Keratinocyte (primary cell): ENCODE measurements around the gene IL11. TPM values are rescaled to one million over a fixed set of nuclear protein-coding genes. Genes with fewer than 3 reads are reported as not detected.

Source experiments
- DNase-seq: peaks from one replicate; pipeline ENCODE4 v3.0.0-alpha.2; 2011; ENCODE audit warnings: low read depth, missing footprints, low spot score
- FAIRE-seq: peaks from 2 replicates; lab custom pipeline; 2011; peaks lifted over from hg19 to GRCh38; lab: Jason Lieb, UNC
- H2AFZ ChIP-seq: 2 replicates; pipeline ENCODE4 v1.6.0; 2012; ENCODE audit warnings: low read length, control low read depth, inconsistent platforms; ENCODE audit not compliant: control insufficient read depth
- H3K27ac ChIP-seq: 2 replicates; pipeline ENCODE4 v1.5.1; 2011; ENCODE audit warnings: low read length; ENCODE audit not compliant: control insufficient read depth, insufficient read depth
- H3K27me3 ChIP-seq: 3 replicates; pipeline ENCODE4 v1.6.0; 2011; ENCODE audit warnings: low read length; ENCODE audit not compliant: control insufficient read depth, insufficient read depth; ENCODE audit errors: extremely low read depth
- H3K36me3 ChIP-seq, 2 experiments: 2 replicates in 1 of 2; 3 replicates in 1 of 2; pipeline ENCODE4 v1.5.1; 2011; ENCODE audit warnings: low read length in 2 of 2, mild to moderate bottlenecking in 1 of 2; ENCODE audit not compliant: control insufficient read depth in 2 of 2, insufficient read depth in 2 of 2; ENCODE audit errors: extremely low read depth in 1 of 2
- H3K4me1 ChIP-seq: 3 replicates; pipeline ENCODE4 v1.5.1; 2011; ENCODE audit warnings: low read length; ENCODE audit not compliant: control insufficient read depth, insufficient read depth; ENCODE audit errors: extremely low read depth
- H3K4me2 ChIP-seq: 3 replicates; pipeline ENCODE4 v1.6.0; 2011; ENCODE audit warnings: low read depth, low read length; ENCODE audit not compliant: control insufficient read depth, insufficient read depth; ENCODE audit errors: extremely low read depth
- H3K4me3 ChIP-seq, 3 experiments: fragments of 200-600 bp in 1 of 3; sonication (generic) in 1 of 3; 2 replicates in 2 of 3; 3 replicates in 1 of 3; pipeline ENCODE4 v1.5.1; 2011 to 2016; ENCODE audit warnings: low read length in 3 of 3, mild to moderate bottlenecking in 3 of 3, control low read depth in 2 of 3, inconsistent platforms in 1 of 3, low read depth in 1 of 3, mixed read lengths in 1 of 3, mixed run types in 1 of 3, moderate library complexity in 1 of 3; ENCODE audit not compliant: control insufficient read depth in 2 of 3, insufficient read depth in 2 of 3; ENCODE audit errors: extremely low read depth in 1 of 3
- H3K79me2 ChIP-seq: 2 replicates; pipeline ENCODE4 v1.6.0; 2012; ENCODE audit warnings: low read length; ENCODE audit not compliant: control insufficient read depth, insufficient read depth
- H3K9ac ChIP-seq: 3 replicates; pipeline ENCODE4 v1.6.0; 2011; ENCODE audit warnings: low read length; ENCODE audit not compliant: control insufficient read depth, insufficient read depth; ENCODE audit errors: extremely low read depth
- H3K9me1 ChIP-seq: 3 replicates; pipeline ENCODE4 v1.6.0; 2011; ENCODE audit warnings: low read length; ENCODE audit not compliant: control insufficient read depth, insufficient read depth; ENCODE audit errors: extremely low read depth
- H3K9me3 ChIP-seq: 2 replicates; pipeline ENCODE4 v1.5.1; 2012; ENCODE audit warnings: low read depth, low read length; ENCODE audit not compliant: control insufficient read depth
- H4K20me1 ChIP-seq: 3 replicates; pipeline ENCODE4 v1.6.0; 2011; ENCODE audit warnings: low read length; ENCODE audit not compliant: control insufficient read depth, insufficient read depth; ENCODE audit errors: extremely low read depth
- EZH2 ChIP-seq: IDR thresholded peaks from one replicate; pipeline ENCODE4 v1.6.1; 2012; ENCODE audit warnings: inconsistent platforms, mild to moderate bottlenecking, low read length, moderate library complexity
- dilution Hi-C: fragments of 300-500 bp; cut with MboI; formaldehyde crosslinking; loops from one replicate; pipeline ENCODE4 v1.7.0; 2020; ENCODE audit warnings: low sequenced_read_pairs; ENCODE audit not compliant: extremely low pct_ligation_motif_present
- polyA plus RNA-seq, 5 experiments: library from polyadenylated mRNA; depleted of rRNA in 3 of 5; stranded (reverse) in 3 of 5; stranded (forward) in 1 of 5; unstranded in 1 of 5; fragments of >200 nt; gene quantifications; 1 replicate in 1 of 5; 2 replicates in 3 of 5; 3 replicates in 1 of 5; pipeline versions ENCODE4 v1.2.1 to v1.2.3, GENCODE V29; 2011 to 2012; ENCODE audit warnings: missing spikeins in 2 of 5, low read depth in 1 of 5, low replicate concordance in 1 of 5
- TF ChIP-seq, protein P1 (sequence below), 3 experiments: IDR thresholded peaks in 1 of 3; conservative IDR thresholded peaks in 1 of 3; optimal IDR thresholded peaks in 1 of 3; 2 replicates in 2 of 3; 3 replicates in 1 of 3; pipeline versions ENCODE3 to v1.5.1; 2011; ENCODE audit warnings: low read length in 3 of 3, mild to moderate bottlenecking in 3 of 3, moderate library complexity in 2 of 3, control low read depth in 1 of 3, inconsistent platforms in 1 of 3; ENCODE audit not compliant: insufficient read depth in 2 of 3; ENCODE audit errors: extremely low read depth in 1 of 3

IL11 gene
- polyA plus RNA-seq, 1 donor (not counting 4 experiments of a cell fraction or from before 2014, with no cell fraction given), result 2.2 TPM

DNA sequence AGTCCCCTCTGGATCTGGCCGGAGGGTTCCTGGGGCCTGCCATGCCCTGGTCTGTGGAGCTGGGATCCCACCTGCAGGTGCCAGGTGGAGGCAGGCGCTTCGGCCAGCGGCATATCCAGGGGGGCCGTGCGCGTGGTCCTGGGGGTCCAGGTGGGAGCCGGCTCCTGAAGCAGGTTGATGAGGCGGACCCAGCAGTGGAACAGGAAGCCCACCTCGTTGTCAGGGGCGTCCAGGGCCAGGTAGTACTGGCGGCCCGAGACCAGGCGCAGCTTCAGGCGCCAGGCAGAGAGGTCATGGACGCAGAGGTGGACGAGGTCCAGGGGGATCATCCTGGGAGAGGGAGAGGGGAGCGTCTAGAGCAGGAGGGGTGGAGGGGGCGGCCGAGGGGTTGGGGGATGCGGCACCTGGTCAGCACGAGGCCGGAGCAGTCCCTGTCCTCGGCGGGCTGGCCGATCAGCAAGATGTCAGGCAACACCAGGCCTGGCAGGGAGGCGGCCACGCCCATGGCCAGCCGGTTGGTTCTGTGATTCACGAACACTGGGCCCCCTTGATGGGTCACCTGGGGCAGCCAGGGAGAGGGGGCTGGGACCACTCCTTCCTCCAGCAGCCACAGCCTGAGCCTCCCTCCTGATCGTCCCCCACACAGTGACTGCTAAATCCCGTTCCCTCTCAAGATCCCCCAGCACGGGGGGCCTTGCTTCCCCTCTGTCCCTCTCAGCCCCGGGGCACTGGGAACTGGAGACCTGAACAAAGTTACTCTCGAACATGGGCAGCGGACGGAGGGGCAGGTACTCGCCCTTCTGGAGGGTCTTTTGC is 7.9 kb downstream of the IL11 start:
- Histone ChIP-seq H3K9ac (no peak overlapping the region), H2AFZ (no peak overlapping the region), H3K79me2 (no peaks in the 10 kb centered on the region), H3K4me1 (no peaks in the 10 kb centered on the region), H3K27ac (no peak overlapping the region), H3K4me2 (no peak overlapping the region), H3K4me3 (no peak overlapping the region), H3K9me3 (no peaks in the 10 kb centered on the region), H3K27me3 (peaks cover 2% of the 10 kb centered on the region), H3K36me3 (no peaks in the 10 kb centered on the region), H3K9me1 (no peaks in the 10 kb centered on the region), H4K20me1 (no peaks in the 10 kb centered on the region)
- no peak for DNase-seq
- dilution Hi-C loops, result no loop called here
- TF ChIP-seq EZH2, result no peak
- TF ChIP-seq, protein P1, sequence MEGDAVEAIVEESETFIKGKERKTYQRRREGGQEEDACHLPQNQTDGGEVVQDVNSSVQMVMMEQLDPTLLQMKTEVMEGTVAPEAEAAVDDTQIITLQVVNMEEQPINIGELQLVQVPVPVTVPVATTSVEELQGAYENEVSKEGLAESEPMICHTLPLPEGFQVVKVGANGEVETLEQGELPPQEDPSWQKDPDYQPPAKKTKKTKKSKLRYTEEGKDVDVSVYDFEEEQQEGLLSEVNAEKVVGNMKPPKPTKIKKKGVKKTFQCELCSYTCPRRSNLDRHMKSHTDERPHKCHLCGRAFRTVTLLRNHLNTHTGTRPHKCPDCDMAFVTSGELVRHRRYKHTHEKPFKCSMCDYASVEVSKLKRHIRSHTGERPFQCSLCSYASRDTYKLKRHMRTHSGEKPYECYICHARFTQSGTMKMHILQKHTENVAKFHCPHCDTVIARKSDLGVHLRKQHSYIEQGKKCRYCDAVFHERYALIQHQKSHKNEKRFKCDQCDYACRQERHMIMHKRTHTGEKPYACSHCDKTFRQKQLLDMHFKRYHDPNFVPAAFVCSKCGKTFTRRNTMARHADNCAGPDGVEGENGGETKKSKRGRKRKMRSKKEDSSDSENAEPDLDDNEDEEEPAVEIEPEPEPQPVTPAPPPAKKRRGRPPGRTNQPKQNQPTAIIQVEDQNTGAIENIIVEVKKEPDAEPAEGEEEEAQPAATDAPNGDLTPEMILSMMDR (optimal IDR thresholded peaks at IDR 0.05 in 1 of 3, IDR thresholded peaks at IDR 0.05 in 1 of 3, conservative IDR thresholded peaks at IDR 0.05 in 1 of 3; ENCODE audit: extremely low read depth in 1 of 3, insufficient read depth in 2 of 3, low read length in 3 of 3), result no peak
- no peak for FAIRE-seq

DNA sequence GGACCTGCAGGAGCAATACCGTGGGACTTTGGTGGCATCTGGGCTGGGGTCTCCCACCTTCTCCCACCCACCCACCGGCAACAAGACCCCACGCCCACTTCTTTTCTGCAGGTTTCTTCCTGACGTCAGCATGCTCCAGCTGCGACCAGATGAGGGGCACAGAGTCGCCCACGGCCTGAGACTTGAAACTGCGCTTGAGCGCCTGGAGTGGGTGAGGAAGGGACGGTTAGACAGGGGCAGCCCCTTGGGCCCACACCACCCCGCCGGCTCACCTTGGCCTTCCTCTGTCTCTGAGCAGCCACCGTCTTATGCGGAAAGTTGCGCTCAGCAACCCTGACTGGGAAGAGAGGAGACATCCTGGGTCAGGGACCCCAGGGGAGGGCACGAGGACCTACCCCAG is 9.4 kb downstream of the IL11 start:
- no peaks in the 10 kb centered on the region for H3K9me1 ChIP-seq
- no peak overlapping the region for H3K27ac ChIP-seq
- no peak overlapping the region for H2AFZ ChIP-seq
- no peaks in the 10 kb centered on the region for H4K20me1 ChIP-seq
- no peaks in the 10 kb centered on the region for H3K4me1 ChIP-seq
- peaks cover 4% of the 10 kb centered on the region for H3K27me3 ChIP-seq
- no peaks in the 10 kb centered on the region for H3K9me3 ChIP-seq
- DNase-seq (no peak), FAIRE-seq (no peak)
- H3K4me3 ChIP-seq, result no peak overlapping the region
- TF ChIP-seq EZH2, result no peak
- TF ChIP-seq, protein P1 (optimal IDR thresholded peaks at IDR 0.05 in 1 of 3, IDR thresholded peaks at IDR 0.05 in 1 of 3, conservative IDR thresholded peaks at IDR 0.05 in 1 of 3; ENCODE audit: extremely low read depth in 1 of 3, insufficient read depth in 2 of 3, low read length in 3 of 3), result no peak
- no peak overlapping the region for H3K9ac ChIP-seq
- no peaks in the 10 kb centered on the region for H3K79me2 ChIP-seq
- H3K4me2 ChIP-seq, result no peak overlapping the region
- dilution Hi-C loops, result no loop called here
- no peaks in the 10 kb centered on the region for H3K36me3 ChIP-seq
